HG03103 (cell line): ENCODE measurements around the gene SLC1A5.
"Not testable (repeated sequence)": the region's sequence is repeated elsewhere in the genome, so short reads cannot be mapped to it uniquely, and the experiment has no call there.

Experiments used
- ATAC-seq: cut with Tn5 transposase; IDR thresholded peaks from one replicate; pipeline ENCODE4 v1.9.1; 2021; ENCODE audit warnings: low read depth; ENCODE audit not compliant: unreplicated experiment

SLC1A5 gene

DNA sequence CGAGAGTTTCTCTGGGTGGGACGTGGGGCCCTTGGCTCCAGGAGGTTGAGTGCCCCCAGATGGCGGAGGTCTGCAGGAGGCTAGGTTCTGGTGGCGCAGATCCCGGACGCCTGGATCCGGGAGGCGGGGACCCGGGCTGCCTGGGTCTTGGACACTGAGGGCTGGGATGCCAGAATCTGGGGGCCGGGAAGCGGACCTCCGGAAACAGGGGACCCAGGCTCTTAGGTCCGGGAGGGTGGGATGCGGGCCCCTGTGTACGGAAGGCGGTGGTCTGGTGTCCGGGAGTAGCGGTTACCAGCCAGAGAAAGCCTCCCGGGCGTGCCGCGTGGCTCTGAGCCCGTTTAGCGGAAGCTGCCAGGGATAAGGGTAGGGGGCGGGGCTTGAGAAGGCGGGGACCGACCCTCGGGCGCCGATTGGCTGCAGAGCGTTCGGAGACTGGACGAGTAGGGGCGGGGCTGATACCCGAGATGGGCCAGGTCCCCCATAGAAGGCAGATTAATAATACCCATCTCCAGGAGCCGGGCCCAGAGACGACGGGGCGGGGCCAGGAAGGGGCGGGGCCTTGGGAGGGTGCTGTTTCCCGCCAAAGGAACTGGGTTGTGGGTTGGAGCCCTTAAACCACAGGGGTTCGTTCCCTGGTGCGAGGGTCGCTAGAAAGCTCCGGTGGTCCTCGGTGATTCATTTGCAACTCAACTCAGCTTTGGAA lies at the start of gene SLC1A5:
Gene SLC1A5, minus strand, starts transcription at position 333 of the 706 bp plus-strand sequence. CDS start 629 bp downstream, outside the sequence.
- ATAC-seq = peak; percentile 56

GRCh38 chr19:46838160-46838559 lies 49.8 kb upstream of the SLC1A5 start:
- no peak for ATAC-seq

DNA sequence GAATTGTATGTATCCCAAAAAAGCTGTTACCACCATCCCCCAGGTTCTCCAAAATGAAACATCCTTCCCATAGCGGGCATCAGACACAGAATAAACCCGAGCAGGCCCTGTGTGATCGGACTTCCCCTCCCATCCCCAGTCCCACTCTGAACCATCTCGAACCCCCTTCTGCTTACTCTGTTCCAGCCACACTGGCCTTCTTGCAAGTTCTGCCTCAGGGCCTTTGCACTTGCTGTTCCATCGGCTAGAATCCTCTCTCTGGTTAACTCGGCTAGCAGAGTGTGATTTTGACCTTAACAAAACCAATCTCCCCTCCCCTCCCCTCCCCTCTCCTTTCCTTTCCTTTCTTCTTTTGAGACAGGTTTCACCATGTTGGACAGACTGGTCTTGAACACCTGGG lies 46.6 kb upstream of the SLC1A5 start:
- ATAC-seq = no peak

GRCh38 chr19:46834121-46834520 lies 45.7 kb upstream of the SLC1A5 start:
- ATAC-seq = no peak

- no peak for ATAC-seq
These were observed 42.5 kb upstream of the SLC1A5 start for GRCh38 chr19:46830864-46831263.

DNA sequence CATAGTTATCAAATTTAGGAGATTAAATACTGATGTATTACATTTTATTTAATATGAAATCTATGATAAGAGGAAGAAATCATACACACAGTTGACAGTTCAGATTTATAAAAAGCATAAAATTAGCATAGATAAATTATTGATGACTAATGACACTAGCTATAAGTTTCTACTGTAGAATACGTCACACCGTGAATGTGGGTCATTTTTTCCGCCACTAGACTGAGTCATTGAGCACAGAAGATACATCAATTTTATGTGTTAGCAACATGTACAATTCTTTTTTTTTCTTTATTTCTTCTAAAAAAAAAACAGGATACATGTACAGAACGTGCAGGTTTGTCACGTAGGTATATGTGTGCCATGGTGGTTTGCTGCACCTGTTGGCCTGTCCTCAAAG lies 40.1 kb upstream of the SLC1A5 start:
- no peak for ATAC-seq

GRCh38 chr19:46825731-46826055 lies 37.3 kb upstream of the SLC1A5 start:
- ATAC-seq = no peak

DNA sequence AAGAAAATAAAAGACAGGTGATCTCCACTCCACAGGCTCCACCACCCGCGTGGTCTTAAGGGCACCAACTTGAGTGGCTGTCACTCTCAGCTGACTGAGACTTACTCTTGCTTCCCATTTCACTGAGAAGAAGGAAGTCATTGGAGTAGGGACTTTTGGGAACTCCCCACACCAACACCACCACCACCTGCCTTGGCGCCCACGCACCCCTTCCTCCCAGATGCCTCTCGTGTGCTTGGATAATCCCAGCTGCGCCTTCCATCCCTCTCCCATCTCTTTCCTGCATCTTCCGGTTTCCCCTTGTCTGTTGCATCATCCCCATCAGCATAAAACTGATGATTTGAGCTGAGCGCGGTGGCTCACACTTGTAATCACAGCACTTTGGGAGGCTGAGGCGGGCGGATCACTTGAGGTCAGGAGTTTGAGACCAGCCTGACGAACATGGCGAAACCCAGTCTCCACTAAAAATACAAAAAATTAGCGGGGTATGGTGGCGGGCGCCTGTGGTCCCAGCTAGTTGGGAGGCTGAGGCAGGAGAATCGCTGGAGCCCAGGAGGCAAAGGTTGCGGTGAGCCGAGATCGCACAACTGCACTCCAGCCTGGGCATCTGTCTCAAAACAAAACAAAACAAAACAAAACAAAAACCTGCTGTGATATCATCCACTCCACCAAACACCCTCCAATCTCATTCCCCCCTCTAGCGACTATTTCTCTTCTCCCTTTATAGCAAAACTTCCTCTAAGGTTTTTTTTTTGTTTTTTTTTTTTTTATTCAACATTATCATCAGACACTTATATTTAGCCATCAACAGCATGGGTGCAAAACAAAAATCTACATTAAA lies 36.7 kb upstream of the SLC1A5 start:
- ATAC-seq = no peak

DNA sequence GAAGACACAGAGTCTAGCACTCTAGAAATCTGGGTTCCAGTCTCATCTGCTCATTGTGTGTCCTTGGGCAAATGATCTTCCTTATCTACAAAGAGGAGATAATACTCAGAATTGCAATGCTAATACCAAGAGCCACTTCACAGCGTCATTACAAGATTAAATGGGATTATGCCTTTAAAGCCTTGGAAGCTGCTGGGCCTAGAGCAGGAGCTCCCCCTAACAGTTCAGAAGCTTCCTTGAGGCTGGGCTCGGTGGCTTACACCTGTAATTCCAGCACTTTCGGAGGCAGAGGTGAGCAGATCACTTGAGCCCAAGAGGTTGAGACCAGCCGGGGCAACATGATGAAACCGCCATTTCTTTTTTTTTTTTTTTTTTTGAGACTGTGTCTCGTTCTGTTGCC lies 34.7 kb upstream of the SLC1A5 start:
- ATAC-seq = no peak

DNA sequence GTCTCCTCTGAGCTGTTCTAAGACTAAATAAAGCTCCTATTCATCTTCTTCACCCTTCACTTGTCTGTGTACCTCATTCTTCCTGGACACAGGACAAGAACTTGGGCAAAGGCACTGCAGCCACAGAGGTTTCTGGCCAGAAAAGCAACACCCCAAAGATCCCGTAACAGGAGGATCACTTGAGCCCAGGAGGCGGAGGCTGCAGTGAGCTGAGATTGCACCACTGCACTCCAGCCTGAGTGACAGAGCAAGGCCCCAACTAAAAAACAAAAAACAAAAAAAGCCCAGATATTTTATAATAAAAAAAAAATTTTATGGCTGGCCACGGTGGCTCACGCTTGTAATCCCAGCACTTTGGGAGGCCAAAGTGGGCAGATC lies 34.0 kb upstream of the SLC1A5 start:
- ATAC-seq = not testable (repeated sequence)

GRCh38 chr19:46821512-46822409 lies 33.4 kb upstream of the SLC1A5 start:
- ATAC-seq = no peak

DNA sequence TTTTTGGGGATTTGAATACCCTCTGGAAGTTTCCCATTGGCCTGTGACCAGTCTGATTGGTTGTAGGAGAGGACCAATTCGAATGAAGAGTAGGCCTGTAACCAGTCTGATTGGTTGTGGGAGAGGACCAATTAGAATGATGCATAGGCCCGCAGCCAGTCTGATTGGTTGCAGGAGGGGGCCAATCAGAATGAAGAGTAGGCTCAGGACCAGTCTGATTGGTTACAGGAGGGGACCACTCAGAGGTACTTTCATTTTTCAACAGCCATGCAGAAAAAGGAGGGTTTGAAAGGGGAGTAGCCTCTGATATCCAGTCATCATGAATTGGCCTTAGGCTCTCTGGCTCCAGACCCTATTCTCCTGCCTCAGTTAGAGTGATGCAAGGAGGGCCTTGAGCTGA lies 30.4 kb upstream of the SLC1A5 start:
- no peak for ATAC-seq

GRCh38 chr19:46815833-46816627 lies 27.6 kb upstream of the SLC1A5 start:
- no peak for ATAC-seq

GRCh38 chr19:46813839-46814358 lies 25.5 kb upstream of the SLC1A5 start:
- no peak for ATAC-seq

DNA sequence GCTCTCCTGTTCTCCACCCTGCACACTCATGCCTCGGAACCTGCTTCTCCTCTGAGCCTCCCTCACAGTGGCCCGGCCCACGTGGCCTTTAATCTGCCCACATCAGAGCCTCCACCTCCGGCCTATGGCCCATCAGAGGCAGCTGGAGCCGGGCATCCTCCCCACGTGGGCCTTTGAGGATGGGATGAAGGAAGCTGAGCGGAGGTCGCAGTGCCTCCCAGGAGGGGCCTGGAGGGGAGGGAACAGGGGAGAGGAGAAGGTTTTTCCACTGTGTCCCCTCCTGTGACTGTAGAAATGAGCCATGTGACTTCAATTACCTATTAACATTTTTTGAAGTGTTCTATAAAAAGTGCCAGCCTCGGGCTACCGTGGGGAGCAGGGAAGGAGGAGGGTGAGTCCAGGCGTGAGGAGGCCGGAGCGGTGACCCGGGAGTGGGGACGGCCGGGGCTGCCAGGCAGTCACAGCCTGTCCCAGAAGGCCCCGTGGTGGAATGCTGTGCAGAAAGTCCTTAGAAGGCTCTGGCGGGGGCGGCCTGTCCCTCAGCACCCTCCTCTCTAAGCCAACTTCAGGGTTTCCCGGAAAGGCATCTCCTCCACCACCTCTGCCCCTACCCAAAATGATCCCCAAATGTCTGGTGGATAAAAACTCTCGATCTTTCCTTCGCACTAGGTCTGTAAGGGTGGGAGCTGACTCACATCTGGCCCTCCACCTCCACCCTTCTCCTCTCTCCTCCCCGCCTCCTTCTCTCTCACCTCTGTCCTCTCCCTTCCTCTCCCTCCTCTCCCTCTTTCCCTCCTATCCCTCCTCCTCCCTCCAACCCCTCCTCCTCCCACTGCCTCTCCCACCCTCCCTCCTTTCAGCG lies 24.8 kb upstream of the SLC1A5 start:
- no peak for ATAC-seq

DNA sequence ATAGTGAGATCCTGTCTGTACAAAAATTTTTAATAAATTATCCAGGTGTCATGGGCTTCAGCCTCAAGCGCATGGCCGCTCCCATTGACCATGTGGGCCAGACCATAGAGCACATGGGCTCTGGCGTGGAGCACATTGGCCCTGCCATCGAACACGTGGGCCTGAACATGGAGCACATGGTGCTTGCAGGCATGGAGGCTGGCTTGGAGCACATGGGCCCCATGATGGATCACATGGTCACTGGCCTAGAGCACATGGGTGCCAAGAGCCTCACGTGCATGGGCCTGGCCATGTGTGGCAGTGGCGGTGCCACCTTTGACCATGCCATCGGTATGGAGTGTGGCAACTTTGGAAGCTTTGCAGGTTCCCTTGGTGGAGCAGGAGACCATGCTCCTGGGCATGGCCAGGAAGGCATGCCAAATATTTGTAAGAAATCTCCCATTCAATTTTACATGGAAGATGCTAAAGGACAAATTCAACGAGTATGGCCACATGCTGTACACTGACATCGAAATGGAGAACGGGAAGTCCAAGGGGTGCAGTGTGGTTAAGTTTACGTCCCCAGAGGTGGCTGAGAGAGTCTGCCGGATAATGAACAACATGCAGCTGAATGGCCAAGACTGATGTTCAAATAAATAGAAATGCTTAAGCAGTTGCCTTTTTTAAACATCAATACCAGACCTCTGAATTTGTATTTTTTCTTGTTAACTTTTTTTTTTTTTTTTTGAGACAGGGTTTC lies 21.3 kb upstream of the SLC1A5 start:
- no peak for ATAC-seq

- no peak for ATAC-seq
These were observed 18.3 kb upstream of the SLC1A5 start for GRCh38 chr19:46806656-46807055.

DNA sequence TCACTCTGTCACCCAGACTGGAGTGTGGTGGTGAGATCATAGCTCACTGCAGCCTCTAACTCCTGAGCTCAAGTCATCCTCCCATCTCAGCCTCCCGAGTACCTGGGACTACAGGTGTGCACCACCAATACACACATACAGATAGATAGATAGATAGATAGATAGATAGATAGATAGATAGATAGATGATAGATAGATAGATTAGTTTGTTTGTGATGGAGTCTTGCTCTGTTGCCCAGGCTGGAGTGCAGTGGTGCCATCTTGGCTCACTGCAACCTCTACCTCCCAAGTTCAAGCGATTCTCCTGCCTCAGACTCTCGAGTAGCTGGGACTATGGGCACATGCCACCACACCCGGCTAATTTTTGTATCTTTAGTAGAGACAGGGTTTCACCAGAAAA lies 16.0 kb upstream of the SLC1A5 start:
- not testable (repeated sequence) for ATAC-seq
